ENCODE measurements around the gene PXMP4.

Gene PXMP4

DNA sequence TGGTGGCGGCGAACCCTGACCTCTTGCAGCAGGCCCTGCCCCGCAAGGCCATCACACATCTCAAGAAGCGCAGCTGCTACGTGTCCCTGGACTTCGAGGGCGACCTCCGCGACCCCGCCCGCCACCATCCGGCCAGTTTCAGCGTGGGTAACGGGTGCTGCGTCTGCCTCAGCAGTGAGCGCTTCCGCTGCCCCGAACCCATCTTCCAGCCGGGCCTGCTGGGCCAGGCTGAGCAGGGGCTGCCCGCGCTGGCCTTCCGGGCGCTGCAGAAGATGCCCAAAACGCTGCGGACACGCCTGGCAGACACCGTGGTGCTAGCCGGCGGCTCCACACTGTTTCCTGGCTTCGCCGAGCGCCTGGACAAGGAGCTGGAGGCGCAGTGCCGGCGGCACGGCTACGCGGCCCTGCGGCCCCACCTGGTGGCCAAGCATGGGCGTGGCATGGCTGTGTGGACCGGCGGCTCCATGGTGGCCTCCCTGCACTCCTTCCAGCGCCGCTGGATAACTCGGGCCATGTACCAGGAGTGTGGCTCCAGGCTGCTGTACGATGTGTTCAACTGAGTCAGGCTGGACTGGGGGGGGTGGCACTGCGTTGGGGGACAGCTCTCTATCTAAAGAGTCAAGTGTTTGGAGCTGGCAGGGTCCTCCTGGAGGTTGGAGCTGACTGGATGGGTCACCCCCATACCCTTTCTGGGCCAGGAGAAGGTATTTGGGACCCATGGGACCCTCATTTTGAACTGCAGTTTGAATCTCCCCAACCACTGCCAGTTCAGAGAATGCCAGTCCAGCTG is 52.2 kb downstream of the PXMP4 start:
- peak in 13 of 14 donors; percentile 23 to 76 (median 55) for DNase-seq

DNA sequence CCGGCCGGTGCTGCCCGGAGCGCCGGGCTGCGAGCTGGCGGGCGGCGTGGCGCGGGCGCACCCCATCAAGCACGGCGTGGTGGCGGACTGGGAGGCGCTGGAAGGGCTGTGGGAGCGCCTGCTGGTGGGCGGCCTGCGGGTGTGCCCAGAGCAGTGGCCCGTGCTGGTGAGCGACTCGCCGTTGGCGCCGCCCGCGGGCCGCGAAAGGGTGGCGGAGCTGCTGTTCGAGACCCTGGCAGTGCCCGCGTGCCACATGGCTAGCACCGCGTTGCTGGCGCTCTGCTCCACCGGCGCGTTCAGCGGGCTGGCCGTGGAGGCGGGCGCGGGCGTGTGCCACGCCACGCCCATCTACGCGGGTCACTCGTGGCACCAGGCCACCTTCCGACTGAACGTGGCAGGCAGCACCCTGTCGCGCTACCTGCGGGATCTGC is 52.9 kb downstream of the PXMP4 start:
- peak in 7 of 14 donors; percentile 13 to 73 (median 43) for DNase-seq

DNA sequence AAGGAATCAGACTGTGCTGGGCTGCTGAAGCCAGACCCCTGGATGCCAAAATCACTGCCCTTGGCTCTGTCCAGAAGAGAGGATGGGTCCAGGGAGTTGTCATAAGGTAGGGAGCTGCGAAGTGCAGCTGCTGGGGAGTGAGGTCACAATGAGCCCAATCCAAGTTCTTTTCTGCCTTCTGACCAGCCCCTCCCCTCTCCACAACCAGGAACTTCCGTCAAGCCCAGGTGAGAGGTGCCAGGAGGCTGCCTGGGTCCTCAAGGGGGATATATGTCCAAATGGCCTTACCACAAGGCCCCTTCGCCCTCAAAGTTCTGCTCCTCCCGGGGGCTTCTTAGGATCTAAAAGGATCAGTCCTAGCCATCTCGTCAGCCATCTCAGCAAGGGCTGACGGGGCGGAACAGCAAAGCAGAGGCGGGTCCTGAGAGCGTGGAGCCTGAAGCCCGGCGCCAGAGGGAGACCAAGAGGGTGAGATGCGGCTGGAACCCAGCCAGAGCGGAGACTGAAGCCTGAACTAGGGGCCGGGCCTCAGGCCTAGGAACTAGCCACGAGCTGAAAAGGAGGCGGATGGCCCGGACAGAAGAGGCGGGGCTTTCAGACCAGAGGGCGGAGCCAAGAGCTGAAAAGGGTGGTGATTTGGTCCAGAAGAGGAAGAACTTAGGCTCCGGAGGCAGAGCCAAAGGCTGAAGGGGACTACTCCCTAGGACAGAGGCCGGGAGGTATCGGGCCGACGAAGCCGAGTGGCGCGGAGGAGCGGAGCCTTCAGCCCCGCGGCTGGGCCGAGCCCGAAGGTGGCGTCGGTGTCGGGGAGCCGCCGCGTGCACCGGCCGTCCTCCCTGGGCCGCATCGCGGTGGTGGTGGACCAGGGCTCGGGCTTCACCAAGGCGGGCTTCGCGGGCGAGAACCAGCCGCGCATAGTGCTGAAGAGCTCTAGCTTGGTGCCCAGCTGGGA is 53.5 kb downstream of the PXMP4 start, which contains the start of gene ACTL10:
Gene ACTL10, plus strand, starts transcription at position 651 of the 952 bp plus-strand sequence. CDS start 555 bp downstream, outside the sequence.
- DNase-seq: peak; percentile 27 to 92 (median 83)

DNA sequence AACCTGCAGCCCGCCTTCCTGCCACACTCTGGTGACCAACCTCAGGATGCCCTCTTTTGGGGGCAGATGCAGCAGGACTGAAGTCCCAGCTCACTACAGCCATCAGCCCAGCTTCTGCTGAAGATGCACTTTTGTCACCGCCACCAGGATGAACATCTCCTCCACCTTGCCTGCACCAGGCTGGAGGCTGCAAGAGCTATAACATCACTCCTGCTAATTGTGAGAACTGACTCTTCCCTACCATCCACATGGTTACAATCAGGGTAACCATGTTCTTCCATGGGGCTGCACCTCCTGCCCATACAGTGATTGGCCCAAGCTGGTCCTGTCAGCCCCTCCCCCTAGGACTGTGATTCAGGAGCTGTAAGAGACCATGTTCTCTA is 55.4 kb downstream of the PXMP4 start:
- DNase-seq: no peak

DNA sequence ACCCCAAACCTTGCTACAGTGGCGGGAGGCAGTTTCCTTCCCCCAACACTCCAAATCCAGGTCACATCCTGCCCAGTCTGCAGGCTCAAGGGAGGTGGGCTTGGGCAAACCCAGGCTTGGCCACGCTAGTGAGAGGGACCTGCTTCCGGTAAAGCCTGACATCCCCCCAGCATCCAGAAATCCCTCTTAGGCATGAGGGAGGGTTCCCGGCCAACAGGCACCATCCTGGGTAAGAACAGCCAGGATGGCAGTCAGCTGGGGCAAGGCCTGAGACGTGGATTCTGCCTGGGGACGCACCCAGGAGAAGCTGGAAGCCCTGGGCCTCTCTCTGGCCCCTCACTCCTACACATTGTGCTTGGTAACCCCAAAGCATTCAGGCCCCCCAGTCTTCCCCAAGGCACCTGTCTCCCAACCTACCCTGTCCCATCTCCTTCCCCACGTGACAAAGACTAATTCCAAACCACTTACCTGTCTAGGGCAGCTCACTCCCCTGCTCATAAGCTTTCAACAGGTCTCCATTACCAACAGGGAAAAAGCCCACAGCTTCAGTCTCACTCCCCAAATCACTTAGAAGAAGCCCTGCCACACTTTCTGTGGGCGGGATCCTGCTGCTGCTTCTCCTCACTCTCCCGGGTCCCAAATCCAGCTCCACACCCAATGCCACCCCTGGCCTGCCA is 55.9 kb downstream of the PXMP4 start:
- DNase-seq: peak in 1 of 14 donors; percentile 45

DNA sequence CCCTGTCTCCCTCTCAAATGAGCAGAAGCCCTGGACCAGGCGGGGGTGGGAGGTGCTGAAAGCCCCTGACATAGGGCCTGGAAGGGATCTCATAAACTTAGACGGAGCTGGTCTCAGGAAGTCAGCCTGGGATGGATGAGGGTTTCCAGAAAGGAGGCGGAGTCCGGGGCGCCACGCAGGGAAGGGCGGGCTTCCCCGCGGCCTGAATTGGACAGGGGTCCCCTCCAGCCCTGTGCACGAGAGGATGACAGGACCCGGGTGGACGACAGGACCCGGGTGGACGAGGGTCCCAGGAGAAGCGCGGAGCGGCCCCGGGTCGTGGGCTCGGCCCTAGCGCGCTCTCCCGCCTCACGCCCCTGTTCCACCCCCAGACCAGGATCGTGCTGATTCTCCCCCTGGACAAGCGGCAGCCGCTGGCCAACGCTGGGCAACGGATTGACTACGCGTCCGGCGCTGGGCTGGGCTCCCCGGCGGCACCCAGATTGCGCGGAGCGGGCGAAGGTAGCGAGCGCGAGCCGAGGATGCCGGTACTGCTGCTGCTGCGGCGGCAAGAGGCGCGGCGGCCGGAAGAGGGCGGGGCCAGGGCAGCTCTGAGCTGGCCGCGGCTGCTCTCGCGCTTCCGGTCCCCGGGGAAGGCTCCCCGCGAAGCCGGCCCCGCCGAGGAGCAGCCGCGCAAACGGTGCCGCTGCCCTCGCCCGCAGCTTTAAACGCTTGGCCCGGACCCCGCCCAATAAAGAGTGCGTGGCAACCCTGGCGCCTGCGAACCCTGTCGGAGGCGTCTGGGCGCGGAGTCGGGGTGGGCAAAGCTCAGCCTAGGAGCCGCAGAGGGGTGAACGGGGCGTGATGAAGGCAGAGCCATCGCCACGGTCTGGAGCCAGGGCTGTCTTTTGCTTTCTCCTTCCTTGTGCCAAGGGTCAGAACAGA is 56.7 kb downstream of the PXMP4 start:
- peak in 13 of 14 donors; percentile 34 to 85 (median 56) for DNase-seq

DNA sequence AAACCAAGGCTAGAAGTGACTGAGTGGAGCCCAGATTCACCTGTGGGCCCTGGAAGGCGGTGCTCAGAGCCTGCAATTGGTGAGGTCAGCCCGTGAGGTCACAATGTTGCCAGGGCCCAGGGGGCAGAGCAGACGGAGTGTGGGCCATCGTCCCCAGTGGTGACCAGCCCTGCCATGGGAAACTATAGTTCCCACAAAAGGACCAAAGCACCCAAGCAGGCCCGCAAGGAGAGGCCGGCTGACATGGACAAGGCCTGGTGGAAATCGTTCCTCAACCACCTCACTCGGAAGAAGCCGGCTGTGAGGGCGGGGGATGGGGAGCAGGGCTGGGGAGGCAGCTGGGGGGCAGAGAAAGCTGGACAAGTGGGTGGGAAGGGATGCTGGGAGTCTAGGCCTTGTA is 57.9 kb downstream of the PXMP4 start, which contains the start of gene C20orf144:
Gene C20orf144, plus strand, starts transcription at position 156 of the 400 bp plus-strand sequence. Its CDS starts 19 bp downstream, at position 175.
- DNase-seq: no peak

DNA sequence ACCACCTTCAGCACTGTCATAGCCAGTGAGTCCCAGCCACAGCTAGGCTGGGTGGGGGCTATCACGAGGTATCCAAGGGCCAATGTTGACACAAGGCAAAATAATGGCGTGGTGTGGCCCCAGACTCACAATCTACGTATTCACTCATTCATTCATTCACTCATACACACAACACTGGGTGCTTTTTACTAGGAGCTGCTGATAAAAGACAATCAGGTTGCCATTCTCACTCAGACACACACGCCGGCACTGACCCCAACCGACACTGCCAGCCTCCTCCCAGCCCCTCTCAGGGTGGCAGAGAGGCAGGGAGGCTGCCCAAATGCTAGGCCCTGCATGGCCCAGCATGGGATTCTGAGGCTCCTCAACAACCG is 59.4 kb downstream of the PXMP4 start:
- DNase-seq: no peak

DNA sequence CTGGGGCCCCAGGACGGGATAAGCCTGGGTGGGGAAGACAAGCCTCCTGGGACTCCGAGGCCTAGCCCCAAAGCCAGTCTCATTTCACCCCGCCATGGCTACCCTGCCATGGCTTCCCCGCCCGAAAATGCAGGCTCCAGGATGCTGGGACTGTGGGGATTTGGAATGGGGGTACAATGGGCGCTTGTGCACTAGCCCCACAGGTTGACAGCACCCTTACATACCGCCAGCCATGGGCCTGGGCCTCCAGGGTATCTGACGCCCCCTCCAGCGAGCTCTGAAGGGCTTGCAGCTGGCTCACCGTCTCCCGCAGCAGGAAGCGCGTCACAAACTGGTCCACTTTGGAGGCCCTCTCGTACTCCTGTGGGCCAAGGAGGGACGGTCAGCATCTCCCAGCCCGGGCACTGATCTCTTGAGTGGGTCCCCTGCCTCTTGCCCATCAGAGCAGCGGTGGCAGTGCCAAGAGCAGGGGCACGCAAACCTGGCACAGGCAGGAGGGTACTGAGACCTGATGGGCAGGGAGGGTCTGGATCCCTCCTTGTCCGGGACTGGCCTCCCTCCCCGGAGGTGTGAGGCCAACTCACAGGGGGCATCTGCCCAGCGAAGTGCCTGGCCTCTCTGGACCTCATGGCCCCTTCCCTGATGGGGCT is 60.0 kb downstream of the PXMP4 start:
- DNase-seq: no peak

DNA sequence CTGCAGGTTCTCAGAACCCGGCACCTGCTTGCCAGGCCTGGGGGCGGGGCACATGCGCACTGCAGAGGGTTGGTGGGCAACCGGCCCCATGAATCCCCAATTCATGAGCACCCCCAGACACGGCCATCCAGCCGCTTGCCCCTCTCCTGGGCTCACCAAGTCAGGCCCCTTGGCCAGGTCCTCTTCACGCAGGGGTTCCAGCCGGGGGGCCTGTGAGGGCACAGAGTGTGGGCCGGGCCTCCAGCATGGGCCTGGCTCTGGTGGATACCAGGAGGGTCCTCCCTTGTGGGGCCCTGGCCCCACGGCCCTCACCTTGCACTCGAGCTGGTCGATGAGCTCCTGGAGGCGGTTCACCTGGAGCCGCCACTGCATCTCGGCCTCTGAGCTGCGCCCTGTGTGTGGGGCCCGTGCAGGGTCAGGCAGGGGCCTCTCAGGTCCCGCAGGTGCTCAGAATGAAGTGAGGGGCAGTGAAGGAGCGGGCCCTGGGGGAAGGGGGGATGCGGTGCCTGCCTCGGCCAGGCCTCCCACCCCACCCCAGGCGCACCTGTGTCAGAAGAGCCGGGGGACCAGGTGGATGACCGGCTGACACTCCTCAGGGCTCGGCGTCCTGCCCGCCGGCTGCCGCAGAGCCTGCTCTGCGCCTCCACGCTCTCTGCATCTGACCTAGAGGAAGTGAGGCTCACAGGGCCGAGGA is 60.6 kb downstream of the PXMP4 start:
- DNase-seq: no peak

DNA sequence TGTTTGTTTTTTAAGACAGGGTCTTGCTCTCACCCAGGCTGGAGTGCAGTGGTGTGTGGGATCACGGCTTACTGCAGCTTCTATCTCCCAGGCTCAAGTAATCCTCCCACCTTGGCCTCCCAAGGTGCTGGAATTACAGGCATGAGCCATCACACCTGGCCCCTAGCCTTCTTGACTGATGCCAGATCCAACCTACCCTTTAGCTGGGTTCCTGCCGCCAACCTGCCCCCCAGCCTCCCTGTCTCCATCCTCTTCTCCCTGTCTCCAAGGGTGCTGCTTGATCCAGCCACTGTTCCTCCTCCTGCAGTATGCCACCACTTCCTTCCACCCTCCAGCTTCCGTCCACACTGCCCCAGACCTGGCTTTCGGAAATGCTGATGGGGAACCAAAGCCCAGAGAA is 61.2 kb downstream of the PXMP4 start:
- no peak for DNase-seq

DNA sequence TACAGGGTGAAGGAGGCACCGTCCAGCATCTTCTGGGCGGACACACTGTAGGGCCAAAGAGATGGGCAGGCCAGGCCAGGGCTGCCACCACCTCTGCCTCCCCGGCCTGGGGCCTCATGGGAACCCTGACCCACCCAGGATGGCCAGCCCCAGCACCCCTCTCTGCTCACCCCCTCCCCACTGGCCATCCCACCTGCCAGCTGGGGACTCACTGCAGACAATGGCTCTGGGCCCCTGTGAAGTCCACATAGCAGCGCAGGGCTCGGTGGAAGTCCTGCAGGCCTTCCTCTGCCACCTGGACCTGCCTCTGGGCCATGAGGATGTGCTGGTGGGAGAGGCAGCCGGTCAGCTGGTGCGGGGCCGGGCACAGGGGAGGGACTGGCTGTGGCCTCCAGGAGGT is 61.6 kb downstream of the PXMP4 start:
- no peak for DNase-seq

DNA sequence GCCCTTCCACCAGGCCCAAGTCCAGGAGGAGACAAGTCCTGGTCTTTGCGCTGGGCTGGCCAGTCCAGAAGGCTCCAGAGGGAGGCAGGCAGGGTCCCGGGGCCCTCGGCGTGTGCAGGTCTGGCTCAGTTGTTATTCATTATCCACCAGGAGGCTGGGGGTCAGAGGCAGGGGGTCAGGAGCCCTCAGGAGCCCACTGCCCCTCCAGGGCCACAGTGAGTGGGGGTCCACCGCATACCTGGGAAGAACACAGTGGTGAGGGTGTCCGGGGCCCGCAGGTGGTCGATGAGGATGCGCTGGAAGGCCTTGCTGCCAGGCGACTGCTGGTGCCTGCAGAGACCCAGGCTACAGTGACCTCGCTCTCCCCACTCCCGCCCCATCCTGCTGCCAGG is 62.4 kb downstream of the PXMP4 start:
- DNase-seq: no peak

DNA sequence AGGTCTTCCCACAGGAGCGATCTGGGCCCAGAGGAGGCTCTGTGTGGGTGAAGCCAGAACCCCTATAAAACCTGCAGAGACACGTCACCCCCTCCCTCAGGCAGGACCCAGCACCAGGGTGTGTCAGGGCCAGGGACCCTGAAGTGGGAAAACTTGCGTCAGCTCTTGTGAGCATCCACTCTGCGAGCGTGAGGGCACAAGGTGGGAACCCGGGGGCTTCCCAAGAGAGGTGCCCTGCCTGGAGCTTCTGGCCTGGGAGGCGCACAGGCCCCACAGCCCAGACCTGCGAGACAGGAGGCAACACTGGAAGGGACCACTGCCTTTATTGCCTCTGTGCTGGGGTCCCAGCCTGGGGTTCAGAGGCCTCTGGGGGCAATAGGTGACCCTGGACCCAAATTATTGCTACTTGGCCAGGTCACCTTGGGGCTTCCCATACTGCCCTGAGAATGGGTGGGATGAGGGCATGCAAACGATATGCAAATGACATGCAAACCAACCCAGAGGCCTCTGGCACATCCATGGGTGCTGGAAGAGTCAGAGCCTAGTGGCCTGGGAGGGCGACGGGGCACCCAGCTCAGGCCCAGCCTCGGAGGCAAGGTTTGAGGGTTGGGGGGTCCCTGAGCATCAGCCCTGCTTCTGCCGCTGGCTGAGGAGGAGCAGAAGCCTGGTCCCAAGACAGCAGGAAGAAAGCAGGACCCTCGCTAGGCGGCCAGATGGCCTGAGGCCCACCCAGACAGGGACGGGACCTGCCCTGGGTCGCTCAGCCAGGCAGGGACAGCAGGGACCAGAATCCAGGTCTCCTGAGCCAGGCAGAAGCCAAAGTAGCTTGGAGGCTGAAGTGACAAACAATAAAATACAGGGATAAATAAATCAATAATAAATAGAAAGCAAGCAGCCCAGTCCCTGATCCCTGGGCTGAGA is 63.1 kb downstream of the PXMP4 start:
- no peak for DNase-seq

DNA sequence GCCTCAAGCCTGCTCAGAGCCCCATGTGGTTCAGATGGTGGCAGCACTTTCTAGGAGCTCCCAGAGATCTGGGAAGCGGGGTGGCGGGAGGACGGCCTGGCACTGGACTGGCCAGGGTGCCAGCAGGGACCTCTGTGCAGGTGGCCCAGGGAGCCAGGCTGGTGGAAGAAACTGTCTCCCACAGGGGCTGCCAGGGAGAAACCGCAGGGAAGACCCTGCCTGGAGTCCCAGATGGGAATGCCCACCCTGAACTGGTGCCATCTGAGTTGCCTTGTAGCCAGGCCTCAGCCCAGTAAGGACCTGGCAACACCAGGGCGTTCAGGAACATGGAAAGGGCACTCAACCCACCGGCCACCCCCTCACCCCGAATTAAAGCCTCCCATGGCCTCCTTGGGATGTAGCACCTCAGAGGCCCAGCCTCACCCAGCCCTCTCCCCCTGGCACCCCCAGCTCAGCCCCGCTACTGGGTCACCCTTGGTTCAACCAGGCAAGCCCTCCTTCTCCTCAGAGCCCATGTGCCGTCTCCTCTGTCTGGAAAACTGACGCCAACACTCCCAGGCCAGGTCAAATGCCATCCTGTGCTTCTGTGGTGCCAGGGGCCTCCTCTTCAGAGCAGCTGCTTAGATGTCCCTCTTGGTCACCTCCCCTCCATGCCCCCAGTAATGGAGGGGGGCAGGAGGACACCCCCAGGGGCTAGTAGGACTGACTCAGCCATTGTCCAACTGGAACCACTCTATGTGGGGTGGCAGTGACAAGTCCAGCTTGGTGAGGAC is 63.9 kb downstream of the PXMP4 start:
- DNase-seq: no peak

DNA sequence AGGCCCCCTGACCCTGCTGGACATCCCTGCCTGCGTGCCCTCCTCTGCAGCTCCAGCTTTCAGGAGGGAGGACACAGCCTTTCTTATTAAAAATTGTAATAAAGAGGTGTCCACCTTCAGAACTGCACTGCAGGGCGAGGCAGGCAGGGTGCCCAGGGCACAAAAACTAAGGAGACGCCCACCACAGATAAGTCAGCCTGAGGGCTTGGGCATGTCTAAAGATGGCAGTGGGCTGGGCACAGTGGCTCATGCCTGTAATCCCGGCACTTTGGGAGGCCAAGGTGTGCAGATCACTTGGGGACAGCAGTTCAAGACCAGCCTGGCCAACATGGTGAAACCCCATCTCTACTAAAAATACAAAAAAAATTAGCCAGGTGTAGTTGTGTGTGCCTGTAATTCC is 64.9 kb downstream of the PXMP4 start:
- DNase-seq: no peak

DNA sequence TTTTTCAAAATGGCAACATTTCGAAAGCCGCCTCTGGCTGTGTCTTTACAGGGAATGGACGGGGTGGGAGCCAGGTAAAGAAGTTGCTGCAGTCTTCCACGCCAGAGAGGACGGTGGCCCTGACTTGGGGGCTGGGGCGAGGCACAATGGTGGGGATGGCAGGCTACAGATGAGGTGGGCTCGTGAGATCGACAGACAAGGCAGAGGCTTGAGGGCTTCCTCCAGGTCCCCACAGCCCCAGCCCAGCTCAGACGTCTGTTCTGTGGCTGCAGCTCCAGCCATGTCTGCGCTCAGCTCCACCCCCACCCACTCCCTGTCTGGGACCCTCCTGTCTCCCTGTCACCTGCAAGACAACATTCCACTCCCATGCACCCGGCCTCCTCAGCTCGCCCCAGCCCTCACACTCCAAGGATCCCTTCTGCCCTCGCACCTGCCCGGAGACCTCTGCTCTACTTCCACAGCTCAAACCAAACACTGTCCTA is 65.4 kb downstream of the PXMP4 start:
- DNase-seq: no peak
